ENCODE data around the gene DLGAP4.
A peak's percentile ranks its signal among the peaks of the same experiment; 100 is the strongest.

The DLGAP4 gene

DNA sequence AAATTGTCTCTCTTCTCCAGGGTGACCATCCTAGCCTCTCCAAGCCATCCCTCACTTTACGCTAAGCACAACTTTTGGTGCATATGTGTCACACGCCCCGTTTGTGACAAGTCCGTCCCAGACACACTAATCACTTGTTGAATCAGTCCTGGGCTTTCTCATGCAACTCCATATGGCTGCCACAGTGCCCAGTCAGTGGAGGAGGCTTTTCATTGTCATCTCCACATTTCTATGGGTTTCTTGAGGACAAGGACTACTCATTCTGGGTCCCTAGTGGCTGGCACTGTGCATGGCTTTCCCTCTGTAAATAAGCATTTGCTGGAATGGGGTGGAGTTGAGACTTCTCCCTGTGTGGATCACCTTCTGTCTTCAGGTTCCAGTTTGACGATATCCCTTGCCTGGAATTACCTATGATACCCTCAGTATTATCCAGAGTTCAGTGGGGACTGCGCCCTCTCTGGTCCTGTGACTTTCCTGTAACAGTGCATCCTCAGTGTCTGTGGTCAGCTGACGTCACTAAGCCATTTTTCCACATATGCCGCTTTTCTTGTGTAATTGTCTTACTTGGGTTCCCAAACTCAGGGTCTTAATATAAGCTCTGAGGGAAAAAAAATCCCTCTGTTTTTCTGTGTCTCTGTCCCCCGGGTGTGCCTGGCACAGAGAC, 175.4 kb downstream of the DLGAP4 start:
- H3K4me3 ChIP-seq (ENCODE audit: low read length): no peak overlapping the region
- TF ChIP-seq, protein P1, sequence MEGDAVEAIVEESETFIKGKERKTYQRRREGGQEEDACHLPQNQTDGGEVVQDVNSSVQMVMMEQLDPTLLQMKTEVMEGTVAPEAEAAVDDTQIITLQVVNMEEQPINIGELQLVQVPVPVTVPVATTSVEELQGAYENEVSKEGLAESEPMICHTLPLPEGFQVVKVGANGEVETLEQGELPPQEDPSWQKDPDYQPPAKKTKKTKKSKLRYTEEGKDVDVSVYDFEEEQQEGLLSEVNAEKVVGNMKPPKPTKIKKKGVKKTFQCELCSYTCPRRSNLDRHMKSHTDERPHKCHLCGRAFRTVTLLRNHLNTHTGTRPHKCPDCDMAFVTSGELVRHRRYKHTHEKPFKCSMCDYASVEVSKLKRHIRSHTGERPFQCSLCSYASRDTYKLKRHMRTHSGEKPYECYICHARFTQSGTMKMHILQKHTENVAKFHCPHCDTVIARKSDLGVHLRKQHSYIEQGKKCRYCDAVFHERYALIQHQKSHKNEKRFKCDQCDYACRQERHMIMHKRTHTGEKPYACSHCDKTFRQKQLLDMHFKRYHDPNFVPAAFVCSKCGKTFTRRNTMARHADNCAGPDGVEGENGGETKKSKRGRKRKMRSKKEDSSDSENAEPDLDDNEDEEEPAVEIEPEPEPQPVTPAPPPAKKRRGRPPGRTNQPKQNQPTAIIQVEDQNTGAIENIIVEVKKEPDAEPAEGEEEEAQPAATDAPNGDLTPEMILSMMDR (conservative IDR thresholded peaks at IDR 0.05; ENCODE audit: low read length): 0 out of 2 replicates have a peak, but pooled peaks have one; percentile 6
- no peak for DNase-seq (ENCODE audit: low read depth)

DNA sequence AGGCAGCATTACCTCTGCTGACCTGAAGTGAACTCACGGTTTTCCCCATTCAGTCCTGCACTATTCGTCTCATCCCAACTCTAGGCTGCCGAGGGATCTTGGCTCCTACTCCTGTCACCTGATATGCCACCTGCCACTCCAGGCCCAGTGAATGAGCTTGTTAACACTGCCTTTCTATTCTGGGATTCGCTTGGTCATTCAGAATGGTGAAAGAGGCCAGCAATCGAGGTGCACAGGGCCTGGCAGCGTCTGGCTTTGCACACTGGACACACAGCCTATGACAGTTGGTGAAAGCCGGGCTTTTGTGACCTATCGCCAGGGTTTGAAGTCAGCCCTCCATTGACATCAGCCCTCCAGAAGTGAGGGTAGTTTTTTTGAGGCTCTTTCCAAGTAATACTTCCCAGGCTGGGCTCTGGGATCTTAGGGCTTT, 175.9 kb downstream of the DLGAP4 start:
- no peak for DNase-seq (ENCODE audit: low read depth)
- no peak overlapping the region for H3K4me3 ChIP-seq (ENCODE audit: low read length)
- TF ChIP-seq, protein P1 (conservative IDR thresholded peaks at IDR 0.05; ENCODE audit: low read length): no peak

DNA sequence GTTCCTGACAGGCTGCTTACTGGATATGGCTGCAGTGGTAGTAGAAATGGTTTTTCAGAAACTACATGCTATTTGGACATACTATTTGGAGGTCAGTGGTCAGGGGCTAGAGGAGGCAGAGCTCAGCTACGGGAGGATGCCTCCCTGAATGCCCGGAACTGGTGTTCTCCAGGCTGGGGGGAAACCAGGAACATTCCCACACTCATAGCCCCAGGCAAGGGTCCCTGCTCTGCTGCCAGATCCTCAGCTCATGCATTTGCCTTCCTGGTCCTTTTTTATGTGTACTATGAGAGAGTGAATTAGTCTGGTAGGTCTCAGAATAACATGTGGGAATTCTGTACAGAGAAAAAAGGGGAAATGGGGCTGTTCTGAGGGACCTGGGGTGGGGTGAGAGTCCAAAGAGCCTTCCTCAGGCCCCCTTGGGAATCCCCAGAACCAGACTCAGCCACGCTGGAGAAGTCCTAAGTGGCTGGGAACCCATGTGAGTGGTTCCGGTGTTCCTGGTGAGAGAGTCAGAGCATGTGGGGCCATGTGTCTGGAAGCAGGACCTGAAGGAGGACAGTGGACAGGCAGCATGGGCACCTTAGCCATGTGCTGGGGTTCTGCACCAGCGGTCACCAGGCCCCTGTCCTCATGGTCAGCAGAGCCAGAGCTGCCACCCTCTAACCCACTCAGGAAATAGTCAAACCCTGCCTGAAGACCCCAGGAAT, 177.2 kb downstream of the DLGAP4 start:
- DNase-seq (ENCODE audit: low read depth): no peak
- TF ChIP-seq, protein P1 (conservative IDR thresholded peaks at IDR 0.05; ENCODE audit: low read length): no peak
- H3K4me3 ChIP-seq (ENCODE audit: low read length): no peak overlapping the region

DNA sequence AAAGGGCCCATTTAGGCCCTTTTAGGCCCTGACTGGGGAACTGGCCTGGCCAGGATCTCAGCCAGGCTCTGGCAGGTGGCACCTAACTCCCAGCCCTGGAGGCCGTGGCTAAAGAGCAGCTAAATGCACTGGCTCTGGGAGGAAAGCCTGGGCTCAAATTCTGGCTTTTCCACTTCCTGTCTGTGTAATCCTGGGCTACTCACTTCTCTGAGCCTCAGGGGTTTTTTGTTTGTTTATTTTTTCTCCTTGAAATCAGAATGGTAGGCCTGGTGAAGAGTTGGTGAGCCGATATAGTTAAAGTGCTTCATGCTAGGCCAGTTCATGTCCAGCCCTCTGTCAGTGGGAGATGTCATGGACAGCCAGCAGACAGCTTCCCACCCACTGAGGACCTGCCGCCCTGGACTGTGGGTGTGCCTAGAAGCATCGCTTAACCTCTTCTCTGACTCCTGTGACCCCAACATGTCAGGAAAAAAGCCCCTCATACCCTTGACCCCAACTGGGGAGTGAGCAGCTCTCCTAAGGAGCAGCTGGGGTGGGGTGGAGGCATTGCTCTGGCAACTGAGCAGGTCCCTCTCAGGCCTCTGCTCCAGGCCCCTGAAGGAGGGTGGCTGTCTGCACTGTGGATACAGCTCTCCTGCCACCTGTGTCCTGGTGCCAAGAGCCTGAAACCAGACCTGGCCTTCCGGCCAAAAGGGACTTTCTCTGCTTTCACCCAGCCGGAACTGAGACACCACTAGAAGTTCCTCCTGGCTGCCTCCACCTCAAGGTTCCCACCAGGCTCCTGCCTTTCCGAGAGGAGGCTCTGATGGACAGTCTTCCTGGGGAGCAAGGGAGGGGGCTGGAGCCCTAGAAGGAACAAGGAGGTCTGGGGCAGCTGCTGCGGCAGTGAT, 178.0 kb downstream of the DLGAP4 start:
- DNase-seq (ENCODE audit: low read depth): no peak
- TF ChIP-seq, protein P1 (conservative IDR thresholded peaks at IDR 0.05; ENCODE audit: low read length): no peak
- no peak overlapping the region for H3K4me3 ChIP-seq (ENCODE audit: low read length)

DNA sequence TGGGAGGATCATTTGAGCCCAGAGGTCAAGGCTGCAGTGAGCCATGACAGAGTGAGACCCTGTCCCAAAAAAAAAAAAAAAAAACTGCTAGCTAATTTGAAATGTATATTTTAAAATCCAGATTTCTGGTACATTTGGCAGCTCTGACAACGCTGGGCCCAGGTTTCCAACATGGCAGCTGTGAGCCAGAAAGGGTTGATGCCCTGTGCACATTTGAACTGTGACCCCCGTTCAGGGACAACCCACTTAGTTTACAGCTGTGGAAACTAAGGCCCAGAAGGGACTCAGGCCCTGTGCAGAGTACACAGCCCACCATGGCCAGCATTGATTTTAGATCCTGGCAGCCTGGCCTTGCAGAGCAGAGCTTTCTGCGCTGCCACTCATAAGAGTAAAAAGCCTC, 179.1 kb downstream of the DLGAP4 start:
- TF ChIP-seq, protein P1 (conservative IDR thresholded peaks at IDR 0.05; ENCODE audit: low read length): no peak
- DNase-seq (ENCODE audit: low read depth): no peak
- no peak overlapping the region for H3K4me3 ChIP-seq (ENCODE audit: low read length)

DNA sequence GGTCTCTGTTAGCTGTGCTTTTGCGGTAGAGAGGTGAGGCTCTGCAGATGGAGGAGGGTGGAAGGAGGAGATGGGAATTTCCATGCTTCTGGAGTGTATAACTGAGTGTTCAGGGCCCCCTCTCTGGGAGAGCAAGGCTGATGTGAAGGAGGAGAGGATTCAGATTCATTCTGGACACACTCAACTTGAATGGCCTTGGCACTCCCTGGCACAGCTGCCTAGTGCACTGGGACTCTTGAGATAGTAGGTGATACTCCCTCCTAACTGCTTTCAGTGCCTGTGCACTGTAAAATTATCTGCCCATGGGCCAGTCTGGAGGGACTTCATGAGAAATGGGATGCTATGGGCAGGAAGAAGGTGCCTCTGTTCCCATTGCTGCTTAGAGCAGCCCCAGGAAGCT, 180.9 kb downstream of the DLGAP4 start:
- DNase-seq (ENCODE audit: low read depth): no peak
- TF ChIP-seq, protein P1 (conservative IDR thresholded peaks at IDR 0.05; ENCODE audit: low read length): no peak
- H3K4me3 ChIP-seq (ENCODE audit: low read length): no peak overlapping the region

Measured in AG10803 (cell line).